SW480 (cell line): ENCODE data around the gene DENND1A.

Experiments used
- DNase-seq: peaks from one replicate; pipeline ENCODE4 v3.0.0-alpha.2; 2016; ENCODE audit warnings: low spot score

Gene DENND1A

GRCh38 chr9:123723135-123723875, 206.6 kb downstream of the DENND1A start:
- DNase-seq = no peak

- DNase-seq = no peak
Observed at GRCh38 chr9:123722378-123722777, 207.5 kb downstream of the DENND1A start.

GRCh38 chr9:123718188-123718587, 211.7 kb downstream of the DENND1A start:
- no peak for DNase-seq

- DNase-seq = no peak
Observed at GRCh38 chr9:123717581-123718175, 212.2 kb downstream of the DENND1A start.

- no peak for DNase-seq
Observed at GRCh38 chr9:123716339-123716945, 213.5 kb downstream of the DENND1A start.

- DNase-seq = no peak
Observed at GRCh38 chr9:123715258-123715657, 214.7 kb downstream of the DENND1A start.

GRCh38 chr9:123713282-123713681, 216.6 kb downstream of the DENND1A start:
- no peak for DNase-seq

GRCh38 chr9:123712399-123712798, 217.5 kb downstream of the DENND1A start:
- no peak for DNase-seq

- no peak for DNase-seq
Observed at GRCh38 chr9:123710299-123710698, 219.6 kb downstream of the DENND1A start.

- no peak for DNase-seq
Observed at GRCh38 chr9:123702483-123702882, 227.4 kb downstream of the DENND1A start.

GRCh38 chr9:123697686-123698085, 232.2 kb downstream of the DENND1A start:
- DNase-seq = no peak

- no peak for DNase-seq
Observed at GRCh38 chr9:123696476-123696875, 233.4 kb downstream of the DENND1A start.

GRCh38 chr9:123695386-123695785, 234.5 kb downstream of the DENND1A start:
- no peak for DNase-seq

GRCh38 chr9:123691765-123692303, 238.1 kb downstream of the DENND1A start:
- no peak for DNase-seq

GRCh38 chr9:123689701-123690428, 240.1 kb downstream of the DENND1A start:
- no peak for DNase-seq

- no peak for DNase-seq
Observed at GRCh38 chr9:123687246-123687751, 242.6 kb downstream of the DENND1A start.

GRCh38 chr9:123686829-123687192, 243.1 kb downstream of the DENND1A start:
- no peak for DNase-seq

- no peak for DNase-seq
Observed at GRCh38 chr9:123686131-123686828, 243.6 kb downstream of the DENND1A start.

GRCh38 chr9:123685489-123686083, 244.3 kb downstream of the DENND1A start:
- no peak for DNase-seq

GRCh38 chr9:123684393-123685149, 245.4 kb downstream of the DENND1A start:
- DNase-seq = no peak
